ENCODE results near the gene NT5DC3.

NT5DC3 gene

GRCh38 chr12:103864710-103865109 lies 23.7 kb upstream of the NT5DC3 start:
- H3K27ac ChIP-seq = peak overlapping the region; percentile 56 to 74
- no peak overlapping the region for H3K4me3 ChIP-seq
- intact Hi-C loops (cut with DNase I; ENCODE audit: low total_unique reads) = loop anchor here (10.0 kb wide), 1 partner anchor 1770 kb away; no protein-coding TSS in a partner anchor
- H3K36me3 ChIP-seq = no peaks in the 10 kb centered on the region
- TF ChIP-seq, protein P1, sequence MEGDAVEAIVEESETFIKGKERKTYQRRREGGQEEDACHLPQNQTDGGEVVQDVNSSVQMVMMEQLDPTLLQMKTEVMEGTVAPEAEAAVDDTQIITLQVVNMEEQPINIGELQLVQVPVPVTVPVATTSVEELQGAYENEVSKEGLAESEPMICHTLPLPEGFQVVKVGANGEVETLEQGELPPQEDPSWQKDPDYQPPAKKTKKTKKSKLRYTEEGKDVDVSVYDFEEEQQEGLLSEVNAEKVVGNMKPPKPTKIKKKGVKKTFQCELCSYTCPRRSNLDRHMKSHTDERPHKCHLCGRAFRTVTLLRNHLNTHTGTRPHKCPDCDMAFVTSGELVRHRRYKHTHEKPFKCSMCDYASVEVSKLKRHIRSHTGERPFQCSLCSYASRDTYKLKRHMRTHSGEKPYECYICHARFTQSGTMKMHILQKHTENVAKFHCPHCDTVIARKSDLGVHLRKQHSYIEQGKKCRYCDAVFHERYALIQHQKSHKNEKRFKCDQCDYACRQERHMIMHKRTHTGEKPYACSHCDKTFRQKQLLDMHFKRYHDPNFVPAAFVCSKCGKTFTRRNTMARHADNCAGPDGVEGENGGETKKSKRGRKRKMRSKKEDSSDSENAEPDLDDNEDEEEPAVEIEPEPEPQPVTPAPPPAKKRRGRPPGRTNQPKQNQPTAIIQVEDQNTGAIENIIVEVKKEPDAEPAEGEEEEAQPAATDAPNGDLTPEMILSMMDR (IDR thresholded peaks at IDR 0.05) = no peak
- H3K27me3 ChIP-seq = no peaks in the 10 kb centered on the region
- peaks cover 0 to 71% (median 25%) of the 10 kb centered on the region in 4 donors for H3K4me1 ChIP-seq
- DNase-seq = no peak
- no peaks in the 10 kb centered on the region for H3K9me3 ChIP-seq

DNA sequence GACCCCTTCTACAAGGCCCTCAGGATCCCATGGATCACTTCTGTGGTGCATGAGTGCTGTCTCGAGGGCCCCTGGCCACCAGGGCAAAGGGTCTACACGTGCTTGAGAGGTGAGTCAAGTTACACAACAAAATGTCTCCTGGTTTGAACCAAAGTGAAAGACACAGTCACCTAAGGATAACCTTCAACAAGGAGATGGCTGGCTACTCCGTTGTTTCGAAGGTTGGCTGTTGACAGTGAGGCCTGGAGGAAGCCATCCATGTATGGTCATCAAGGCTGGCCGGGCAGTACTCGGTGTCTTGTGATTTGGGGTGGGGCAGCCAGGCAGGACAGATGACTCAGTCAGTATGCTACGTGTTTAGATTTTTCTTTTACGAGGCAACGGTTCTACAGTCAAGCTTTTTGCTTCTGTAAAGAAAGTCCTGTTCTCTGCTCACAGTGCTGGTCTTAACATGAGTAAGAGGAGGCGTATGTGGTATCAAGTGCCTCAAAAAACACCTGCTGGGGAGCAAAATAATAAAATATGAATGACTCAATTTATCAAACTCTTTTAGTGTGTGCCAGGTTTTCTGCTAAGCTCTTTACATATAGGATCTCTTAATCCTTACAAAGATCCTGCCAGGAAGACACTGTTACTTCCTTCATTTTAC lies 18.0 kb upstream of the NT5DC3 start:
- Histone ChIP-seq H3K27me3 (no peaks in the 10 kb centered on the region), H3K9me3 (no peaks in the 10 kb centered on the region), H3K4me3 (no peak overlapping the region), H3K27ac (peak overlapping the region; percentile 85 to 91), H3K4me1 (peaks cover 0 to 41% (median 25%) of the 10 kb centered on the region in 4 donors), H3K36me3 (no peaks in the 10 kb centered on the region)
- TF ChIP-seq, protein P1 (IDR thresholded peaks at IDR 0.05) = peak in 1 of 2 experiments; percentile 5
- peak; percentile 83 to 95 for DNase-seq
- intact Hi-C loops (cut with DNase I; ENCODE audit: low total_unique reads) = no loop called here

- TF ChIP-seq, protein P1 (IDR thresholded peaks at IDR 0.05) = no peak
- peaks cover 0 to 40% (median 25%) of the 10 kb centered on the region in 4 donors for H3K4me1 ChIP-seq
- H3K9me3 ChIP-seq = no peaks in the 10 kb centered on the region
- peak overlapping the region; percentile 85 to 91 for H3K27ac ChIP-seq
- DNase-seq = no peak
- no peaks in the 10 kb centered on the region for H3K36me3 ChIP-seq
- H3K27me3 ChIP-seq = no peaks in the 10 kb centered on the region
- no peak overlapping the region for H3K4me3 ChIP-seq
- intact Hi-C loops (cut with DNase I; ENCODE audit: low total_unique reads) = no loop called here
These were observed 17.3 kb upstream of the NT5DC3 start for GRCh38 chr12:103858335-103858734.

GRCh38 chr12:103857164-103857563 lies 16.1 kb upstream of the NT5DC3 start:
- no peak overlapping the region for H3K27ac ChIP-seq
- no peak for DNase-seq
- H3K27me3 ChIP-seq = no peaks in the 10 kb centered on the region
- H3K9me3 ChIP-seq = no peaks in the 10 kb centered on the region
- H3K4me1 ChIP-seq = peaks cover 0 to 47% (median 30%) of the 10 kb centered on the region in 4 donors
- H3K36me3 ChIP-seq = no peaks in the 10 kb centered on the region
- TF ChIP-seq, protein P1 (IDR thresholded peaks at IDR 0.05) = no peak
- intact Hi-C loops (cut with DNase I; ENCODE audit: low total_unique reads) = no loop called here
- H3K4me3 ChIP-seq = no peak overlapping the region

GRCh38 chr12:103855896-103856657 lies 15.0 kb upstream of the NT5DC3 start:
- H3K36me3 ChIP-seq = no peaks in the 10 kb centered on the region
- TF ChIP-seq, protein P1 (IDR thresholded peaks at IDR 0.05) = no peak
- intact Hi-C loops (cut with DNase I; ENCODE audit: low total_unique reads) = no loop called here
- no peak for DNase-seq
- H3K27me3 ChIP-seq = no peaks in the 10 kb centered on the region
- peaks cover 0 to 51% (median 36%) of the 10 kb centered on the region in 4 donors for H3K4me1 ChIP-seq
- no peaks in the 10 kb centered on the region for H3K9me3 ChIP-seq
- no peak overlapping the region for H3K4me3 ChIP-seq
- no peak overlapping the region for H3K27ac ChIP-seq
